Karpas-422 (cell line): ENCODE data around the gene KCNH1. TPM values are rescaled to one million over a fixed set of nuclear protein-coding genes. Genes with fewer than 3 reads are reported as not detected.
"Not testable (repeated sequence)": the region's sequence is repeated elsewhere in the genome, so short reads cannot be mapped to it uniquely, and the experiment has no call there.

Source experiments
- DNase-seq: peaks from one replicate; pipeline ENCODE4 v3.0.0-alpha.2; 2015
- H2AFZ ChIP-seq: fragments of 200-600 bp; sonication (generic); 2 replicates; pipeline ENCODE4 v1.6.1; 2014; ENCODE audit warnings: antibody characterized with exemption, low read length, mixed read lengths
- H3K27ac ChIP-seq: fragments of 200-600 bp; sonication (generic); 2 replicates; pipeline ENCODE4 v1.5.1; 2014; ENCODE audit warnings: mild to moderate bottlenecking, low read length, moderate library complexity
- H3K27me3 ChIP-seq: fragments of 200-600 bp; sonication (generic); 2 replicates; pipeline ENCODE4 v1.6.1; 2014; ENCODE audit warnings: low read length, mixed read lengths
- H3K36me3 ChIP-seq: fragments of 200-600 bp; sonication (generic); 2 replicates; pipeline ENCODE4 v1.6.1; 2014; ENCODE audit warnings: low read length, mixed read lengths; ENCODE audit not compliant: insufficient read depth
- H3K4me1 ChIP-seq: fragments of 200-600 bp; sonication (generic); 2 replicates; pipeline ENCODE4 v1.6.1; 2014; ENCODE audit warnings: mild to moderate bottlenecking, low read length, mixed read lengths
- H3K4me2 ChIP-seq: fragments of 200-600 bp; sonication (generic); 2 replicates; pipeline ENCODE4 v1.6.1; 2014; ENCODE audit warnings: low read length, low read depth, mild to moderate bottlenecking; ENCODE audit not compliant: poor library complexity, severe bottlenecking
- H3K4me3 ChIP-seq: fragments of 200-600 bp; sonication (generic); 2 replicates; pipeline ENCODE4 v1.5.1; 2014; ENCODE audit warnings: mild to moderate bottlenecking, antibody characterized with exemption, low read length, mixed read lengths
- H3K79me2 ChIP-seq: fragments of 200-600 bp; sonication (generic); 2 replicates; pipeline ENCODE4 v1.6.1; 2014; ENCODE audit warnings: mild to moderate bottlenecking, low read length, mixed read lengths
- H3K9ac ChIP-seq: fragments of 200-600 bp; sonication (generic); 2 replicates; pipeline ENCODE4 v1.6.0; 2014; ENCODE audit warnings: low read length
- H3K9me2 ChIP-seq: fragments of 200-600 bp; sonication (generic), shearing (Covaris generic); replicated peaks from 2 replicates; pipeline ENCODE4 v1.6.0; 2014; ENCODE audit warnings: mild to moderate bottlenecking, low read length, moderate library complexity; ENCODE audit not compliant: insufficient read depth
- H3K9me3 ChIP-seq: fragments of 300-700, 200-600 bp; sonication (generic); 2 replicates; pipeline ENCODE4 v1.6.1; 2014; ENCODE audit warnings: low read length, mixed read lengths
- H4K20me1 ChIP-seq: fragments of 200-600 bp; sonication (generic); 2 replicates; pipeline ENCODE4 v1.6.1; 2014; ENCODE audit warnings: mild to moderate bottlenecking, antibody characterized with exemption, low read length, low read depth; ENCODE audit not compliant: insufficient read depth
- total RNA-seq: library from RNA; depleted of rRNA; stranded (reverse); fragments of >200 nt; shearing (Covaris generic); gene quantifications from 2 replicates; pipeline ENCODE4 v1.2.3, GENCODE V29; 2014; ENCODE audit warnings: low replicate concordance

Gene KCNH1
- total RNA-seq, 1 experiment from 2014 or later, result not detected

- no peaks in the 10 kb centered on the region for H3K9me2 ChIP-seq
- no peaks in the 10 kb centered on the region for H3K79me2 ChIP-seq
- no peaks in the 10 kb centered on the region for H4K20me1 ChIP-seq
- H3K36me3 ChIP-seq, result no peaks in the 10 kb centered on the region
- H3K27ac ChIP-seq, result no peak overlapping the region
- H2AFZ ChIP-seq, result no peak overlapping the region
- H3K4me3 ChIP-seq, result no peak overlapping the region
- no peak overlapping the region for H3K9ac ChIP-seq
- H3K4me1 ChIP-seq, result no peaks in the 10 kb centered on the region
- no peak overlapping the region for H3K4me2 ChIP-seq
- H3K9me3 ChIP-seq, result no peaks in the 10 kb centered on the region
- no peaks in the 10 kb centered on the region for H3K27me3 ChIP-seq
- DNase-seq, result no peak
These were observed 457.4 kb downstream of the KCNH1 start for GRCh38 chr1:210676539-210676938.

DNA sequence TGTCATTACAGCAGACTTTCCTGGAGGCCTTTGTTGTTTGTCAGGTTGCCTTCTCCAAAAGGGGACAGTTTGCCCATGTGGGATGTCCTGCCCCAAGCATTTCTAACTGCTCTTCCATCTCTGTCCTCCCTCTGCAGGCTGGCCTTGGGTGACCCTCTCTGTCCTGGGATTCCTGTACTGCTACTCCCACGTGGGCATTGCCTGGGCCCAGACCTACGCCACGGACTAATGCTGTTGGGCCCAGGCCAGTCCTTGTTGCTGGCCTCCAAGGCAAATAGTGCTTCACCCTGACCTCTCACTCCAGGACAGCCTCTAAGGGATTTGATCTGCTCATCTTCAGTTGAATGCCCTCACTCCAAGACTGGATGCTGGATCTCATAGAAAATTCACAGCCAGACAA lies 459.8 kb downstream of the KCNH1 start:
- H2AFZ ChIP-seq, result no peak overlapping the region
- no peaks in the 10 kb centered on the region for H3K9me3 ChIP-seq
- no peak overlapping the region for H3K4me2 ChIP-seq
- no peaks in the 10 kb centered on the region for H3K79me2 ChIP-seq
- no peak overlapping the region for H3K4me3 ChIP-seq
- H4K20me1 ChIP-seq, result no peaks in the 10 kb centered on the region
- H3K36me3 ChIP-seq, result no peaks in the 10 kb centered on the region
- no peaks in the 10 kb centered on the region for H3K9me2 ChIP-seq
- H3K27me3 ChIP-seq, result no peaks in the 10 kb centered on the region
- H3K4me1 ChIP-seq, result no peaks in the 10 kb centered on the region
- no peak for DNase-seq
- no peak overlapping the region for H3K27ac ChIP-seq
- no peak overlapping the region for H3K9ac ChIP-seq

DNA sequence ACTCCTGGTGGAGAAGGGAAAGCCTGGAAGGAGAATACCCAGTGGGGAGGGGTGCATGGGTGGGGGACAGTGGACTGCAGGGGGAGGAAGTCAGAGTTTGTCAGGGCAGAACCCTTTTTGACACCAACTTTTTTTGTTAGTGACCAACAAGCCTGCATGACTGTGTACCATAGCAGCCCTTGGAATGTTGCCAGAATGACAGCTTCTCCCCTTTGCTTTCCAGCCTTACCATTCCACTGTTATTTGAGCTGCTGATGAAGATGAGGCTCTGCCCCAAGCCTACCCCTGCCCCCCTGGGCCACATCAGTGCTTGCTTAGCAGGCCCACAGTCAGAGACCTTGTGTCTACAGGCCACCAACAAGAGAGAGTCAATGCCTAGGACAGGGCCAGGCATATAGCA lies 464.0 kb downstream of the KCNH1 start:
- H3K79me2 ChIP-seq, result no peaks in the 10 kb centered on the region
- H2AFZ ChIP-seq, result no peak overlapping the region
- H4K20me1 ChIP-seq, result no peaks in the 10 kb centered on the region
- H3K4me1 ChIP-seq, result no peaks in the 10 kb centered on the region
- no peaks in the 10 kb centered on the region for H3K9me3 ChIP-seq
- no peaks in the 10 kb centered on the region for H3K27me3 ChIP-seq
- no peak overlapping the region for H3K27ac ChIP-seq
- H3K4me2 ChIP-seq, result no peak overlapping the region
- H3K36me3 ChIP-seq, result no peaks in the 10 kb centered on the region
- no peaks in the 10 kb centered on the region for H3K9me2 ChIP-seq
- no peak overlapping the region for H3K4me3 ChIP-seq
- H3K9ac ChIP-seq, result no peak overlapping the region
- no peak for DNase-seq

DNA sequence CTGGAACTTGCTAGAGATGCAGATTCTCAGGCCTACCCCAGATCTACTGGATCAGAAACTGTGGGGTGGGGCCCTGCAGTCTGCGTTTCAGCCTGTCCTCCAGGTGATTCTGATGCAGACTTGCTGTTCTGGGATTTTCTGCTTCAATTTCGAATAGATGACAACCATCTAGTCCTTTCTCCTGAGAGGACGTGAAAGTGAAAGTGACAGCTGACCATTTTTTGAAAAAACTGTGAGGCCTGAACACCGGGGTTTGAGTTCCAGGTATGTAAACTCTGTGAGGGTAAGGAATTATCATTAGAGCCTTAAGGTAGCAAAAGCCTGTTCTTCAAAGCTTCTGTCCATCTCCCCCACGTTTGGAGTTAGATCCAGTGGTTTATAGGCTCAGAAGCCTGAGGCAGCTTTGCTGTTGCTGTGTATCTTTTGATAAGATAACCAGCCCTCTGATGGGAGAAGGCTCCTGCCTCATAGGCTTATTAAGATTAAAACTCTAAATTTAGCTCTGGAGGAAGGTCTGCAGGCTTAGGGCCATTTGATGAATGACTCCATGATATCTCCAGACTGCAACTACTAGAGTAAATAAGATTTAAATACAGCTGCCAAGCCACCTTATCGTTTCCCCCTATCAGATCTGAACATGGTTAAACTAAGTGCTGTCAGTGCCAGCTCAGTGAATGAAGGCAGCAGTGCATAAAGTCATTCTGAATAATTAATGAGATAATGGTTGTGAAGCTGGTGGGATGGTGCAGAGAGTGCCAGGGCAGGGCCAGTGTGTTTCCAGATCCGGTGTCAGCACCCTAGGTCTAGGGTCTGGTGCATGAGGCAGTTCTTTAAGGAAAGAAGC lies 470.0 kb downstream of the KCNH1 start:
- Histone ChIP-seq H3K9me3 (no peaks in the 10 kb centered on the region), H3K4me1 (no peaks in the 10 kb centered on the region), H4K20me1 (no peaks in the 10 kb centered on the region), H3K79me2 (no peaks in the 10 kb centered on the region), H3K4me2 (no peak overlapping the region), H3K36me3 (no peaks in the 10 kb centered on the region), H3K27ac (no peak overlapping the region), H2AFZ (no peak overlapping the region), H3K4me3 (no peak overlapping the region), H3K9ac (no peak overlapping the region), H3K27me3 (no peaks in the 10 kb centered on the region), H3K9me2 (no peaks in the 10 kb centered on the region)
- no peak for DNase-seq

- Histone ChIP-seq H3K36me3 (no peaks in the 10 kb centered on the region), H3K4me1 (no peaks in the 10 kb centered on the region), H4K20me1 (no peaks in the 10 kb centered on the region), H3K27me3 (no peaks in the 10 kb centered on the region), H3K4me2 (no peak overlapping the region), H3K9ac (no peak overlapping the region), H2AFZ (no peak overlapping the region), H3K79me2 (no peaks in the 10 kb centered on the region), H3K9me2 (no peaks in the 10 kb centered on the region), H3K27ac (no peak overlapping the region), H3K9me3 (no peaks in the 10 kb centered on the region), H3K4me3 (no peak overlapping the region)
- DNase-seq, result no peak
These were observed 471.5 kb downstream of the KCNH1 start for GRCh38 chr1:210662291-210663050.

DNA sequence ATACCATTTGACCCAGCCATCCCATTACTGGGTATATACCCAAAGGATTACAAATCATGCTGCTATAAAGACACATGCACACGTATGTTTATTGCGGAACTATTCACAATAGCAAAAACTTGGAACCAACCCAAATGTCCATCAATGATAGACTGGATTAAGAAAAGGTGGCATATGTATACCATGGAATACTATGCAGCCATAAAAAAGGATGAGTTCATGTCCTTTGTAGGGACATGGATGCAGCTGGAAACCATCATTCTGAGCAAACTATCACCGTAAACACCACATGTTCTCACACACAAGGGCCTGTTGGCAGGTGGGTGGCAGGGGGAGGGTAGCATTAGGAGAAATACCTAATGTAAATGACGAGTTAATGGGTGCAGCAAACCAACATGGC lies 472.4 kb downstream of the KCNH1 start:
- H3K4me2 ChIP-seq, H4K20me1 ChIP-seq, H3K36me3 ChIP-seq, H3K9me2 ChIP-seq, H3K9me3 ChIP-seq, H3K9ac ChIP-seq, H2AFZ ChIP-seq, H3K27me3 ChIP-seq, H3K79me2 ChIP-seq, H3K4me3 ChIP-seq, H3K4me1 ChIP-seq, H3K27ac ChIP-seq, DNase-seq: not testable (repeated sequence)

GRCh38 chr1:210657806-210658205 lies 476.1 kb downstream of the KCNH1 start:
- Histone ChIP-seq H3K9ac (no peak overlapping the region), H3K27ac (no peak overlapping the region), H3K4me1 (peaks cover 8% of the 10 kb centered on the region), H2AFZ (no peak overlapping the region), H3K9me2 (no peaks in the 10 kb centered on the region), H3K36me3 (no peaks in the 10 kb centered on the region), H3K79me2 (no peaks in the 10 kb centered on the region), H3K27me3 (no peaks in the 10 kb centered on the region), H3K4me3 (no peak overlapping the region), H3K9me3 (no peaks in the 10 kb centered on the region), H4K20me1 (no peaks in the 10 kb centered on the region), H3K4me2 (no peak overlapping the region)
- no peak for DNase-seq

- Histone ChIP-seq H2AFZ (no peak overlapping the region), H3K9me2 (no peaks in the 10 kb centered on the region), H3K79me2 (no peaks in the 10 kb centered on the region), H4K20me1 (no peaks in the 10 kb centered on the region), H3K9ac (no peak overlapping the region), H3K36me3 (no peaks in the 10 kb centered on the region), H3K27ac (no peak overlapping the region), H3K9me3 (no peaks in the 10 kb centered on the region), H3K4me3 (no peak overlapping the region), H3K4me1 (peaks cover 23% of the 10 kb centered on the region), H3K27me3 (no peaks in the 10 kb centered on the region), H3K4me2 (no peak overlapping the region)
- DNase-seq, result no peak
These were observed 478.4 kb downstream of the KCNH1 start for GRCh38 chr1:210655511-210655910.
